ENCODE results near the gene ZFAND3. TPM values are rescaled to one million over a fixed set of nuclear protein-coding genes. Genes with fewer than 3 reads are reported as not detected.

ZFAND3 gene
- polyA plus RNA-seq, 1 of the 3 experiments (the other 2 are of a cell fraction): 16.7 TPM

GRCh38 chr6:37979392-37980221 is 160.1 kb downstream of the ZFAND3 start:
- TF ChIP-seq FOXJ3 (CRISPR knock-in tag; IDR thresholded peaks at IDR 0.05) (no peak), EP300 (IDR thresholded peaks at IDR 0.05; ENCODE audit: borderline replicate concordance in 1 of 2, low read depth in 1 of 2, low read length in 1 of 2) (no peak), GABPA (IDR thresholded peaks at IDR 0.05; ENCODE audit: low read depth) (no peak), MXI1 (IDR thresholded peaks at IDR 0.05; ENCODE audit: low read depth, low read length) (no peak), TAF1 (IDR thresholded peaks at IDR 0.05; ENCODE audit: borderline replicate concordance, low read depth, low read length) (no peak), PBX3 (IDR thresholded peaks at IDR 0.05) (no peak), TCF12 (IDR thresholded peaks at IDR 0.05) (no peak), CHD2 (IDR thresholded peaks at IDR 0.05; ENCODE audit: low read length, partially characterized antibody) (no peak), USF2 (IDR thresholded peaks at IDR 0.05; ENCODE audit: borderline replicate concordance, low read depth, low read length) (no peak), NRF1 (IDR thresholded peaks at IDR 0.05; ENCODE audit: low read depth, low read length) (no peak), MEF2A (IDR thresholded peaks at IDR 0.05; ENCODE audit: borderline replicate concordance, low read depth) (no peak), YY1 (IDR thresholded peaks at IDR 0.05; ENCODE audit: low read depth) (no peak), FOXM1 (IDR thresholded peaks at IDR 0.05; ENCODE audit: low read depth) (no peak), CTCF (IDR thresholded peaks at IDR 0.05) (no peak), JUND (IDR thresholded peaks at IDR 0.05) (no peak), ELF1 (IDR thresholded peaks at IDR 0.05) (no peak), POLR2AphosphoS5 (IDR thresholded peaks at IDR 0.05; ENCODE audit: low read depth, low read length) (no peak), SMC3 (IDR thresholded peaks at IDR 0.05; ENCODE audit: low read depth, low read length) (no peak), USF1 (IDR thresholded peaks at IDR 0.05; ENCODE audit: borderline replicate concordance, low read depth) (no peak), EZH2phosphoT487 (IDR thresholded peaks at IDR 0.05; ENCODE audit: borderline replicate concordance, low read depth) (no peak)
- POLR2A ChIA-PET: interaction anchor here (0.7 kb wide), 1 partner anchor 28 kb away, joined by 3 read pairs; no protein-coding TSS in a partner anchor
- peaks cover 84% of the 10 kb centered on the region for H4K20me1 ChIP-seq (ENCODE audit: insufficient read depth)

More at GRCh38 chr6:37979392-37980221, 160.1 kb downstream of the ZFAND3 start:
- Histone ChIP-seq H3K79me2 (ENCODE audit: insufficient read depth) (peaks cover 99% of the 10 kb centered on the region), H3K9me2 (no peaks in the 10 kb centered on the region), H2AFZ (ENCODE audit: low read depth) (no peak overlapping the region), H3K9me3 (peaks cover 6% of the 10 kb centered on the region; the same call in 1 of the 2 replicates), H3K36me3 (replicated peaks in 1 of 2; ENCODE audit: control insufficient read depth in 1 of 2, insufficient read depth in 2 of 2, low read length in 1 of 2) (peaks cover 0 to 8% of the 10 kb centered on the region in 2 experiments), H3K27me3 (ENCODE audit: insufficient read depth) (no peaks in the 10 kb centered on the region), H3K27ac (ENCODE audit: low read depth in 2 of 2, low read length in 1 of 2) (peak overlapping the region; percentile 11 to 14; a peak in 1 of 4 replicates), H3K4me1 (ENCODE audit: control insufficient read depth in 1 of 2, insufficient read depth in 2 of 2, low read depth in 1 of 2, low read length in 1 of 2) (peaks cover 7 to 8% of the 10 kb centered on the region in 2 experiments; a peak in 3 of 4 replicates), H3F3A (replicated peaks; ENCODE audit: insufficient read depth) (no peaks in the 10 kb centered on the region), H3K4me2 (no peak overlapping the region), H3K9ac (no peak overlapping the region), H3K4me3 (ENCODE audit: low read depth in 2 of 2, low read length in 1 of 2) (no peak overlapping the region)
- WGBS (ENCODE audit: low lambda C conversion rate): 73% methylated on average over 5 of the region's 5 CpGs
- DNase-seq: no peak
- CTCF ChIA-PET: no interaction called here

Data from SK-N-SH (cell line).